ENCODE measurements around the gene CTIF. TPM values are rescaled to one million over a fixed set of nuclear protein-coding genes. Genes with fewer than 3 reads are reported as not detected.

Gene CTIF
- total RNA-seq, 4 donors from 2014 or later: 29.0 to 61.5 (median 37.7) TPM

- no CpG with 5 or more reads among the region's 5 CpGs for WGBS
- no peaks in the 10 kb centered on the region for H3K27me3 ChIP-seq
- TF ChIP-seq POLR2A (IDR thresholded peaks at IDR 0.05) (no peak), CTCF (IDR thresholded peaks at IDR 0.05) (no peak), POLR2AphosphoS5 (IDR thresholded peaks at IDR 0.05) (no peak), EP300 (IDR thresholded peaks at IDR 0.05) (no peak)
- H3K36me3 ChIP-seq: no peaks in the 10 kb centered on the region
- H3K9me3 ChIP-seq: no peaks in the 10 kb centered on the region
- DNase-seq (ENCODE audit: low spot score in 2 of 2): no peak
- H3K4me1 ChIP-seq: peaks cover 19% of the 10 kb centered on the region
- no peak overlapping the region for H3K4me3 ChIP-seq
- no peak overlapping the region for H3K27ac ChIP-seq
Observed at GRCh38 chr18:48776156-48776555, 237.3 kb downstream of the CTIF start.

- H3K4me1 ChIP-seq: peaks cover 20% of the 10 kb centered on the region
- no peaks in the 10 kb centered on the region for H3K36me3 ChIP-seq
- H3K27me3 ChIP-seq: no peaks in the 10 kb centered on the region
- WGBS: 84% methylated on average over 6 of the region's 6 CpGs
- no peak overlapping the region for H3K4me3 ChIP-seq
- no peak for DNase-seq (ENCODE audit: low spot score in 2 of 2)
- TF ChIP-seq POLR2A (IDR thresholded peaks at IDR 0.05) (no peak), CTCF (IDR thresholded peaks at IDR 0.05) (no peak)
- H3K27ac ChIP-seq: no peak overlapping the region
- H3K9me3 ChIP-seq: no peaks in the 10 kb centered on the region
Observed at GRCh38 chr18:48776641-48777025, 237.8 kb downstream of the CTIF start.

GRCh38 chr18:48777026-48777743 is 238.4 kb downstream of the CTIF start:
- Histone ChIP-seq H3K4me3 (no peak overlapping the region), H3K27ac (no peak overlapping the region), H3K36me3 (no peaks in the 10 kb centered on the region), H3K27me3 (no peaks in the 10 kb centered on the region), H3K9me3 (no peaks in the 10 kb centered on the region), H3K4me1 (peaks cover 24% of the 10 kb centered on the region)
- 71% methylated on average over 2 of the region's 13 CpGs for WGBS
- no peak for DNase-seq (ENCODE audit: low spot score in 2 of 2)
- no peak for TF ChIP-seq EP300 (IDR thresholded peaks at IDR 0.05)
- peak; percentile 15 to 69 for TF ChIP-seq CTCF (IDR thresholded peaks at IDR 0.05)
- TF ChIP-seq POLR2AphosphoS5 (IDR thresholded peaks at IDR 0.05): no peak

GRCh38 chr18:48777744-48778116 is 238.9 kb downstream of the CTIF start:
- Histone ChIP-seq H3K4me3 (no peak overlapping the region), H3K4me1 (peaks cover 30% of the 10 kb centered on the region), H3K9me3 (no peaks in the 10 kb centered on the region), H3K27ac (no peak overlapping the region), H3K27me3 (no peaks in the 10 kb centered on the region), H3K36me3 (no peaks in the 10 kb centered on the region)
- 98% methylated on average over 5 of the region's 8 CpGs for WGBS
- TF ChIP-seq POLR2A (IDR thresholded peaks at IDR 0.05) (no peak), EP300 (IDR thresholded peaks at IDR 0.05) (no peak), CTCF (IDR thresholded peaks at IDR 0.05) (no peak), POLR2AphosphoS5 (IDR thresholded peaks at IDR 0.05) (no peak)
- no peak for DNase-seq (ENCODE audit: low spot score in 2 of 2)

- peaks cover 33% of the 10 kb centered on the region for H3K4me1 ChIP-seq
- TF ChIP-seq EP300 (IDR thresholded peaks at IDR 0.05) (no peak), CTCF (IDR thresholded peaks at IDR 0.05) (no peak), POLR2A (IDR thresholded peaks at IDR 0.05) (no peak), POLR2AphosphoS5 (IDR thresholded peaks at IDR 0.05) (no peak)
- 88% methylated on average over 11 of the region's 13 CpGs for WGBS
Observed at GRCh38 chr18:48778344-48779011, 239.6 kb downstream of the CTIF start.

More at GRCh38 chr18:48778344-48779011, 239.6 kb downstream of the CTIF start:
- no peaks in the 10 kb centered on the region for H3K36me3 ChIP-seq
- no peak for DNase-seq (ENCODE audit: low spot score in 2 of 2)
- H3K27me3 ChIP-seq: no peaks in the 10 kb centered on the region
- no peak overlapping the region for H3K4me3 ChIP-seq
- no peak overlapping the region for H3K27ac ChIP-seq
- no peaks in the 10 kb centered on the region for H3K9me3 ChIP-seq
